ENCODE results near the gene U2AF1.
"Not testable (repeated sequence)": the region's sequence is repeated elsewhere in the genome, so short reads cannot be mapped to it uniquely, and the experiment has no call there.

Gene U2AF1

GRCh38 chr21:43106965-43107793, at the start of gene U2AF1:
TSS of gene U2AF1 (minus strand) at chr21:43107570. CDS start at chr21:43107494, 76 bp downstream.
- not testable (repeated sequence) for DNase-seq

- DNase-seq: not testable (repeated sequence)
Observed at GRCh38 chr21:43153601-43154000, 46.2 kb upstream of the U2AF1 start.

GRCh38 chr21:43149344-43149743, 42.0 kb upstream of the U2AF1 start:
- not testable (repeated sequence) for DNase-seq

- not testable (repeated sequence) for DNase-seq
Observed at GRCh38 chr21:43147999-43148398, 40.6 kb upstream of the U2AF1 start.

- DNase-seq: not testable (repeated sequence)
Observed at GRCh38 chr21:43146637-43147036, 39.3 kb upstream of the U2AF1 start.

- not testable (repeated sequence) for DNase-seq
Observed at GRCh38 chr21:43141407-43141806, 34.0 kb upstream of the U2AF1 start.

GRCh38 chr21:43138944-43139343, 31.6 kb upstream of the U2AF1 start:
- not testable (repeated sequence) for DNase-seq

GRCh38 chr21:43134520-43134919, 27.1 kb upstream of the U2AF1 start:
- not testable (repeated sequence) for DNase-seq

GRCh38 chr21:43130094-43130493, 22.7 kb upstream of the U2AF1 start:
- not testable (repeated sequence) for DNase-seq

GRCh38 chr21:43115956-43116355, 8.6 kb upstream of the U2AF1 start:
- not testable (repeated sequence) for DNase-seq

GRCh38 chr21:43114483-43114882, 7.1 kb upstream of the U2AF1 start:
- not testable (repeated sequence) for DNase-seq

- not testable (repeated sequence) for DNase-seq
Observed at GRCh38 chr21:43109006-43109405, 1.6 kb upstream of the U2AF1 start.

GRCh38 chr21:43108177-43108576, 807 bp upstream of the U2AF1 start:
- not testable (repeated sequence) for DNase-seq

- not testable (repeated sequence) for DNase-seq
Observed at GRCh38 chr21:43107794-43108137, 396 bp upstream of the U2AF1 start.

GRCh38 chr21:43104642-43105041, 2.7 kb downstream of the U2AF1 start:
- not testable (repeated sequence) for DNase-seq

- not testable (repeated sequence) for DNase-seq
Observed at GRCh38 chr21:43102281-43102680, 5.1 kb downstream of the U2AF1 start.

- DNase-seq: not testable (repeated sequence)
Observed at GRCh38 chr21:43101676-43102075, 5.7 kb downstream of the U2AF1 start.

- DNase-seq: not testable (repeated sequence)
Observed at GRCh38 chr21:43101000-43101399, 6.4 kb downstream of the U2AF1 start.

GRCh38 chr21:43091979-43092614, 15.3 kb downstream of the U2AF1 start:
- not testable (repeated sequence) for DNase-seq

- DNase-seq: not testable (repeated sequence)
Observed at GRCh38 chr21:43090947-43091346, 16.4 kb downstream of the U2AF1 start.

- not testable (repeated sequence) for DNase-seq
Observed at GRCh38 chr21:43089463-43089862, 17.9 kb downstream of the U2AF1 start.

GRCh38 chr21:43082587-43083300, 24.6 kb downstream of the U2AF1 start:
- not testable (repeated sequence) for DNase-seq

- DNase-seq: not testable (repeated sequence)
Observed at GRCh38 chr21:43076643-43077042, 30.7 kb downstream of the U2AF1 start.

Data from eye (tissue), 1 donor.